B cell (primary cell): ENCODE results near the gene TRPV5. TPM values are rescaled to one million over a fixed set of nuclear protein-coding genes. Genes with fewer than 3 reads are reported as not detected.

ENCODE experiments used
- ATAC-seq: fragments of 200-7000 bp; cut with Tn5 transposase; one replicate; pipeline ENCODE4 v1.10.0; 2021; ENCODE audit warnings: low read depth, mild to moderate bottlenecking, moderate number of reproducible peaks, moderate library complexity
- CTCF ChIA-PET: fragments of 350-600 bp; sonication (Branson Sonifier 250); formaldehyde crosslinking; loops from one replicate; lab custom pipeline; 2021; ENCODE audit warnings: antibody characterized with exemption, inconsistent platforms; lab: Charles Lee
- POLR2A ChIA-PET: fragments of 350-600 bp; sonication (Branson Sonifier 250); formaldehyde crosslinking; loops from one replicate; lab custom pipeline; 2021; ENCODE audit warnings: antibody characterized with exemption; lab: Charles Lee
- DNase-seq: peaks from one replicate; pipeline ENCODE4 v3.0.0; 2013
- H2AFZ ChIP-seq: 2 replicates; pipeline ENCODE4 v1.6.1; 2012; ENCODE audit warnings: mild to moderate bottlenecking, low read depth, low read length; ENCODE audit not compliant: insufficient read depth, poor library complexity, severe bottlenecking
- H3K27ac ChIP-seq, 2 donors: 1 replicate in 1 of 2; 2 replicates in 1 of 2; pipeline ENCODE4 v1.5.1; 2012 to 2013; ENCODE audit warnings: low read length in 2 of 2, mild to moderate bottlenecking in 2 of 2, moderate library complexity in 1 of 2
- H3K27me3 ChIP-seq, 4 experiments: fragments of 200-600 bp in 1 of 4; sonication (generic) in 1 of 4; replicated peaks in 1 of 4; 1 replicate in 2 of 4; 2 replicates in 2 of 4; pipeline versions ENCODE4 v1.6.1 to v1.7.0; 2013 to 2016; ENCODE audit warnings: low read length in 3 of 4, mild to moderate bottlenecking in 2 of 4, mixed read lengths in 1 of 4, moderate library complexity in 1 of 4; ENCODE audit not compliant: insufficient read depth in 4 of 4, control insufficient read depth in 3 of 4; ENCODE audit errors: control extremely low read depth in 1 of 4
- H3K36me3 ChIP-seq, 2 experiments: replicated peaks in 1 of 2; 1 replicate in 1 of 2; 2 replicates in 1 of 2; pipeline versions ENCODE4 v1.6.1 to v1.7.1; 2013; ENCODE audit warnings: low read length in 1 of 2; ENCODE audit not compliant: insufficient read depth in 2 of 2, control insufficient read depth in 1 of 2; ENCODE audit errors: control extremely low read depth in 1 of 2, extremely low read depth in 1 of 2
- H3K4me1 ChIP-seq, 2 donors: fragments of 200-600 bp in 1 of 2; sonication (generic) in 1 of 2; 1 replicate in 1 of 2; 2 replicates in 1 of 2; pipeline versions ENCODE4 v1.5.1 to v1.6.1; 2013 to 2017; ENCODE audit warnings: low read length in 2 of 2; ENCODE audit not compliant: control insufficient read depth in 2 of 2, insufficient read depth in 2 of 2
- H3K4me2 ChIP-seq: replicated peaks from 2 replicates; pipeline ENCODE3; 2012; ENCODE audit warnings: mild to moderate bottlenecking, low read depth, low read length; ENCODE audit not compliant: poor library complexity, severe bottlenecking
- H3K4me3 ChIP-seq, 5 experiments: fragments of 200-600 bp in 1 of 5; sonication (generic) in 1 of 5; 1 replicate in 3 of 5; 2 replicates in 2 of 5; pipeline versions ENCODE4 v1.5.1 to v1.7.0; 2011 to 2016; ENCODE audit warnings: low read length in 4 of 5, mild to moderate bottlenecking in 4 of 5, low read depth in 2 of 5, control low read depth in 1 of 5, moderate library complexity in 1 of 5; ENCODE audit not compliant: insufficient read depth in 1 of 5; ENCODE audit errors: control extremely low read depth in 1 of 5, extremely low read depth in 1 of 5
- H3K79me2 ChIP-seq: fragments of 200-600 bp; sonication (generic); one replicate; pipeline ENCODE4 v1.6.0; 2016; ENCODE audit warnings: low read length; ENCODE audit not compliant: control insufficient read depth, insufficient read depth
- H3K9ac ChIP-seq: fragments of 200-600 bp; sonication (generic); 2 replicates; pipeline ENCODE4 v1.6.1; 2017; ENCODE audit warnings: mild to moderate bottlenecking, low read length, moderate library complexity
- H3K9me3 ChIP-seq, 3 donors: one replicate each; pipeline versions ENCODE4 v1.6.1 to v1.7.1; 2013; ENCODE audit warnings: low read length in 2 of 3; ENCODE audit not compliant: control insufficient read depth in 2 of 3, insufficient read depth in 1 of 3; ENCODE audit errors: control extremely low read depth in 1 of 3
- H4K20me1 ChIP-seq: 2 replicates; pipeline ENCODE4 v1.6.0; 2012; ENCODE audit warnings: mild to moderate bottlenecking, low read length; ENCODE audit not compliant: insufficient read depth, control insufficient read depth, poor library complexity, severe bottlenecking
- H3K27ac Mint-ChIP-seq: one replicate; pipeline ENCODE4 v1.8.0; 2021; ENCODE audit warnings: mixed read lengths
- H3K27me3 Mint-ChIP-seq: one replicate; pipeline ENCODE4 v1.8.0; 2021; ENCODE audit warnings: mixed read lengths
- H3K4me1 Mint-ChIP-seq: one replicate; pipeline ENCODE4 v1.8.0; 2021; ENCODE audit warnings: mixed read lengths
- H3K4me3 Mint-ChIP-seq: one replicate; pipeline ENCODE4 v1.8.0; 2021; ENCODE audit warnings: mixed read lengths
- H3K9me3 Mint-ChIP-seq: one replicate; pipeline ENCODE4 v1.8.0; 2022; ENCODE audit warnings: mixed read lengths; ENCODE audit not compliant: insufficient read depth
- CTCF ChIP-seq: fragments of 200-600 bp; IDR thresholded peaks from one replicate; pipeline ENCODE4 v1.8.0; 2022; ENCODE audit warnings: antibody characterized with exemption, mild to moderate bottlenecking
- EZH2 ChIP-seq: IDR thresholded peaks from 2 replicates; pipeline ENCODE4 v1.6.1; 2012; ENCODE audit warnings: borderline replicate concordance, low read depth, mild to moderate bottlenecking, moderate library complexity, low read length; ENCODE audit not compliant: insufficient read depth, poor library complexity, severe bottlenecking
- WGBS: methylation state at CpG from one replicate; pipeline ENCODE4 v1.1.5; 2013; ENCODE audit warnings: missing lambda C conversion rate; ENCODE audit not compliant: insufficient coverage; 5-methylcytosine and 5-hydroxymethylcytosine counted together
- intact Hi-C: fragments of 100-400 bp; cut with micrococcal nuclease; formaldehyde crosslinking; loops from one replicate; pipeline ENCODE4 v1.10.0; 2022
- polyA plus RNA-seq: library from polyadenylated mRNA; depleted of rRNA; stranded (reverse); fragments of >200 nt; gene quantifications from 2 replicates; pipeline ENCODE4 v1.2.3, GENCODE V29; 2012
- total RNA-seq, 2 donors: library from RNA; stranded (reverse); fragments of 120-200 nt in 1 of 2; gene quantifications; 1 replicate in 1 of 2; 2 replicates in 1 of 2; pipeline versions ENCODE4 v1.2.3 to v1.2.4, GENCODE V29; 2013 to 2022

The TRPV5 gene
- total and polyA plus RNA-seq, 2 donors (not counting 1 experiment from before 2014, with no cell fraction given) = 0.03 TPM; not detected in 1

- H2AFZ ChIP-seq = no peak overlapping the region
- ChIA-PET CTCF (interaction anchor here (1.3 kb wide), 1 partner anchor 9 kb away, joined by 3 read pairs; no protein-coding TSS in a partner anchor), POLR2A (no interaction called here)
- Mint-ChIP-seq H3K9me3 (no peaks in the 10 kb centered on the region), H3K4me3 (no peak overlapping the region), H3K4me1 (no peaks in the 10 kb centered on the region), H3K27ac (no peak overlapping the region), H3K27me3 (peaks cover 24% of the 10 kb centered on the region)
- H3K4me3 ChIP-seq = no peak overlapping the region
- H3K9ac ChIP-seq = no peak overlapping the region
- no peaks in the 10 kb centered on the region for H3K79me2 ChIP-seq
- H3K27me3 ChIP-seq = peaks cover 0 to 4% (median 0%) of the 10 kb centered on the region in 4 experiments
- H3K4me2 ChIP-seq = no peak overlapping the region
- H3K27ac ChIP-seq = no peak overlapping the region
- no peaks in the 10 kb centered on the region for H3K4me1 ChIP-seq
- no peaks in the 10 kb centered on the region for H4K20me1 ChIP-seq
- 100% methylated on average over 1 of the region's 2 CpGs for WGBS
- DNase-seq = no peak
- TF ChIP-seq EZH2 (no peak), CTCF (no peak)
- H3K9me3 ChIP-seq = no peaks in the 10 kb centered on the region
- no peaks in the 10 kb centered on the region for H3K36me3 ChIP-seq
- intact Hi-C loops = no loop called here
- ATAC-seq = no peak
Measured at GRCh38 chr7:142918901-142919300, 14.6 kb downstream of the TRPV5 start.

GRCh38 chr7:142917447-142917846 is 16.1 kb downstream of the TRPV5 start:
- no peaks in the 10 kb centered on the region for H3K4me1 ChIP-seq
- no peak overlapping the region for H3K27ac Mint-ChIP-seq

More at GRCh38 chr7:142917447-142917846, 16.1 kb downstream of the TRPV5 start:
- intact Hi-C loops = no loop called here
- ATAC-seq (no peak), DNase-seq (no peak)
- Histone ChIP-seq H3K36me3 (no peaks in the 10 kb centered on the region), H3K27ac (no peak overlapping the region), H3K27me3 (peaks cover 0 to 4% (median 0%) of the 10 kb centered on the region in 4 experiments), H3K4me3 (no peak overlapping the region), H2AFZ (no peak overlapping the region), H3K4me2 (no peak overlapping the region), H3K9me3 (no peaks in the 10 kb centered on the region), H3K9ac (no peak overlapping the region), H4K20me1 (no peaks in the 10 kb centered on the region), H3K79me2 (no peaks in the 10 kb centered on the region)
- Mint-ChIP-seq H3K4me3 (no peak overlapping the region), H3K9me3 (no peaks in the 10 kb centered on the region), H3K27me3 (peaks cover 28% of the 10 kb centered on the region), H3K4me1 (no peaks in the 10 kb centered on the region)
- WGBS = 80% methylated on average over 2 of the region's 3 CpGs
- CTCF ChIA-PET = interaction anchor here (0.7 to 1.3 kb wide), 2 partner anchors 16 to 392 kb away, joined by 3 to 4 read pairs; no protein-coding TSS in a partner anchor
- POLR2A ChIA-PET = interaction anchor here (0.7 kb wide), 1 partner anchor 246 kb away, joined by 7 read pairs; no protein-coding TSS in a partner anchor
- TF ChIP-seq EZH2 (no peak), CTCF (no peak)
